Tibial nerve (tissue), 4 donors: ENCODE results near the gene TRAF3. TPM values are rescaled to one million over a fixed set of nuclear protein-coding genes. Genes with fewer than 3 reads are reported as not detected.

Experiments used
- DNase-seq, 2 donors: peaks; one replicate each; pipeline ENCODE4 v3.0.0-alpha.2; 2019; ENCODE audit warnings: low spot score in 2 of 2
- H3K27ac ChIP-seq, 4 donors: fragments of 200-600 bp; sonication (generic) in 3 of 4; one replicate each; pipeline ENCODE4 v1.5.1; 2017 to 2019; ENCODE audit warnings: mild to moderate bottlenecking in 1 of 4
- H3K27me3 ChIP-seq, 2 donors: fragments of 200-600 bp; sonication (generic) in 1 of 2; one replicate each; pipeline versions ENCODE4 v1.5.1 to v1.6.0; 2017 to 2019
- H3K36me3 ChIP-seq, 3 donors: fragments of 200-600 bp; sonication (generic); one replicate each; pipeline ENCODE4 v1.5.1; 2018 to 2019
- H3K4me1 ChIP-seq, 4 donors: fragments of 200-600 bp; sonication (generic) in 3 of 4; one replicate each; pipeline ENCODE4 v1.5.1; 2017 to 2019
- H3K4me3 ChIP-seq, 4 donors: fragments of 200-600 bp; sonication (generic) in 3 of 4; one replicate each; pipeline ENCODE4 v1.5.1; 2017 to 2019; ENCODE audit warnings: mild to moderate bottlenecking in 1 of 4, moderate library complexity in 1 of 4
- H3K9me3 ChIP-seq, 4 donors: fragments of 200-600 bp; sonication (generic) in 3 of 4; one replicate each; pipeline ENCODE4 v1.5.1; 2017 to 2019
- CTCF ChIP-seq, 5 experiments: fragments of 200-600 bp in 3 of 5; fragments of 450-650 bp in 2 of 5; sonication (generic) in 3 of 5; IDR thresholded peaks; one replicate each; pipeline ENCODE4 v1.5.1; 2016 to 2019; ENCODE audit warnings: antibody characterized with exemption in 5 of 5, mild to moderate bottlenecking in 3 of 5, moderate library complexity in 2 of 5
- EP300 ChIP-seq, 2 donors: sonication (generic); formaldehyde crosslinking; IDR thresholded peaks; one replicate each; pipeline ENCODE4 v1.6.1; 2017; ENCODE audit warnings: antibody characterized with exemption in 2 of 2, mild to moderate bottlenecking in 1 of 2
- POLR2A ChIP-seq, 2 donors: fragments of 450-650 bp; IDR thresholded peaks; one replicate each; pipeline ENCODE4 v1.6.1; 2017; ENCODE audit warnings: antibody characterized with exemption in 2 of 2, mild to moderate bottlenecking in 2 of 2, moderate library complexity in 2 of 2
- WGBS, 2 donors: methylation state at CpG; one replicate each; pipeline ENCODE4 v1.1.5; 2018; 5-methylcytosine and 5-hydroxymethylcytosine counted together
- total RNA-seq, 4 donors: library from RNA; depleted of rRNA; stranded (reverse); fragments of >200 nt; gene quantifications; one replicate each; pipeline ENCODE4 v1.1.0, GENCODE V29; 2016

The TRAF3 gene
- total RNA-seq, 4 donors from 2014 or later = 4.8 to 20.7 (median 13.4) TPM

DNA sequence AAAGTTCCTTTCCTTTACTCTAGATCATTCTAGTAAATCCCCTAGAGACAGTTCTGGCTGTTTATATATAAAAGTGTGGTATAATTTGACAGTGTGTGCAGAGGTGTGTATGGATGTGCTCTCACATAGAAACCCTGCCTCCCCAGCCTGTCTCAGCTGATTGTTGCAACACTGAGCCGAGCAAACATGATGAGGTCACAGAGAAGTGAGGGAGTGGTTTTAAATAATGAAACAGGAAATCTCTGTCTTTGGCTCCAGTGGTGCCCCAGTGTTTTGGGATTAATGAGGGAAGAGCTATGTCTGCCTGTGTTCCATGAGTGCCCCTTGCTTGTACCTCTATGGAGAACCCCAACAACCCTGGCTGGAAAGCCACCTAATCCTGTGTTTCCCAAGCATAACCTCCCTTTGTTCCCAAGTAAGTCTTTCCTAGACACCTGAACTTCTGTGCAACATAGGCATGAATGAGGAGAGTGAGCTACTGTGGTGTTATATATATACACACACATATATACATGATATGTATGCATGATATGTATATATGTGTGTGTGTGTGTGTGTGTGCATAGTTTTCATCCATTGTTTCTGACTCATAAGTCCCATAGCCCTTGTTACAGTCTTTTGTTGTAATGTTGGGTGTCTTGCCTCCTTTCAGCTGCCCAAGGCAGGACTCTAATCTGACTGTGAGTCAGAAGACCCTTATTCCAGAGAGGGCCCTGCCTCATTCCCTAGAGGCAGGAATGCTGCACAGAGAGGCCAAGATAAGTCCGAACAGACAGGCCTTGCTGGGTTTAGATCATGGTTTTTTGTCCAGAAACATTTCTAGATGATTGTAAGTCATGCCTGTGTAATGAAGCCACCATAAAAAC lies 18.0 kb downstream of the TRAF3 start:
- peaks cover 0 to 5% (median 0%) of the 10 kb centered on the region in 3 donors for H3K36me3 ChIP-seq
- TF ChIP-seq CTCF (IDR thresholded peaks at IDR 0.05) (no peak), EP300 (IDR thresholded peaks at IDR 0.05) (peak in 1 of 2 donors; percentile 59)
- H3K27me3 ChIP-seq = no peaks in the 10 kb centered on the region
- peaks cover 0 to 19% (median 3%) of the 10 kb centered on the region in 4 donors for H3K4me1 ChIP-seq
- H3K27ac ChIP-seq = peak overlapping the region in 1 of 4 donors; percentile 34
- peak; percentile 36 to 72 for DNase-seq
- no peak overlapping the region for H3K4me3 ChIP-seq
- 45 to 50% methylated on average over 2 of the region's 2 CpGs for WGBS, 2 donors
- peaks cover 0 to 8% (median 0%) of the 10 kb centered on the region in 4 donors for H3K9me3 ChIP-seq

GRCh38 chr14:102796661-102797190 lies 19.5 kb downstream of the TRAF3 start:
- Histone ChIP-seq H3K4me3 (no peak overlapping the region), H3K4me1 (peaks cover 0 to 19% (median 3%) of the 10 kb centered on the region in 4 donors), H3K36me3 (peaks cover 0 to 5% (median 0%) of the 10 kb centered on the region in 3 donors), H3K9me3 (peaks cover 0 to 8% (median 0%) of the 10 kb centered on the region in 4 donors), H3K27ac (no peak overlapping the region), H3K27me3 (no peaks in the 10 kb centered on the region)
- DNase-seq = no peak
- TF ChIP-seq CTCF (IDR thresholded peaks at IDR 0.05) (no peak), POLR2A (IDR thresholded peaks at IDR 0.05) (no peak), EP300 (IDR thresholded peaks at IDR 0.05) (no peak)
- WGBS, 2 donors = 77 to 86% methylated on average over 8 of the region's 8 CpGs

- WGBS, 2 donors = 74 to 75% methylated on average over 2 of the region's 2 CpGs
- H3K9me3 ChIP-seq = peaks cover 0 to 2% (median 0%) of the 10 kb centered on the region in 4 donors
- DNase-seq = no peak
- no peaks in the 10 kb centered on the region for H3K27me3 ChIP-seq
- no peak overlapping the region for H3K27ac ChIP-seq
- peaks cover 0 to 19% (median 3%) of the 10 kb centered on the region in 4 donors for H3K4me1 ChIP-seq
- no peak overlapping the region for H3K4me3 ChIP-seq
- no peaks in the 10 kb centered on the region for H3K36me3 ChIP-seq
- no peak for TF ChIP-seq POLR2A (IDR thresholded peaks at IDR 0.05)
- TF ChIP-seq EP300 (IDR thresholded peaks at IDR 0.05) = no peak
- no peak for TF ChIP-seq CTCF (IDR thresholded peaks at IDR 0.05)
Observed at GRCh38 chr14:102798926-102799325, 21.7 kb downstream of the TRAF3 start.

GRCh38 chr14:102799684-102800562 lies 22.7 kb downstream of the TRAF3 start:
- Histone ChIP-seq H3K4me1 (peaks cover 0 to 15% (median 3%) of the 10 kb centered on the region in 4 donors), H3K4me3 (no peak overlapping the region), H3K27me3 (no peaks in the 10 kb centered on the region), H3K27ac (no peak overlapping the region), H3K9me3 (no peaks in the 10 kb centered on the region), H3K36me3 (no peaks in the 10 kb centered on the region)
- TF ChIP-seq CTCF (IDR thresholded peaks at IDR 0.05) = no peak
- TF ChIP-seq EP300 (IDR thresholded peaks at IDR 0.05) = no peak
- TF ChIP-seq POLR2A (IDR thresholded peaks at IDR 0.05) = no peak
- no peak for DNase-seq
- WGBS, 2 donors = 67% methylated on average over 8 of the region's 8 CpGs
